Mesenchymal stem cell (in vitro differentiated cells and primary cell): Measurements from ENCODE around the gene SBNO1.

ENCODE experiments used
- DNase-seq: peaks from one replicate; pipeline ENCODE4 v3.0.0-alpha.2; 2013
- H2AFZ ChIP-seq: one replicate; pipeline ENCODE4 v1.6.1; 2013; ENCODE audit warnings: low read depth, mild to moderate bottlenecking, control low read depth, inconsistent platforms, low read length, moderate library complexity
- H2AK5ac ChIP-seq: 2 replicates; pipeline ENCODE4 v1.6.1; 2013; ENCODE audit warnings: low read length, moderate library complexity, mild to moderate bottlenecking, inconsistent platforms; ENCODE audit not compliant: severe bottlenecking
- H2BK120ac ChIP-seq: one replicate; pipeline ENCODE4 v1.6.1; 2013; ENCODE audit warnings: low read depth, mild to moderate bottlenecking, inconsistent platforms, low read length, moderate library complexity
- H2BK12ac ChIP-seq, 2 experiments: one replicate each; pipeline ENCODE4 v1.6.1; 2013; ENCODE audit warnings: inconsistent platforms in 2 of 2, low read length in 2 of 2, mild to moderate bottlenecking in 2 of 2, moderate library complexity in 2 of 2, control low read depth in 1 of 2
- H2BK15ac ChIP-seq: one replicate; pipeline ENCODE4 v1.6.1; 2013; ENCODE audit warnings: mild to moderate bottlenecking, low read depth, inconsistent platforms; ENCODE audit not compliant: poor library complexity, severe bottlenecking
- H2BK5ac ChIP-seq: 2 replicates; pipeline ENCODE4 v1.6.1; 2013; ENCODE audit warnings: low read depth, mild to moderate bottlenecking, low read length, control low read depth, inconsistent platforms; ENCODE audit not compliant: poor library complexity, severe bottlenecking
- H3K14ac ChIP-seq, 2 experiments: one replicate each; pipeline ENCODE4 v1.6.1; 2013; ENCODE audit warnings: inconsistent platforms in 2 of 2, low read length in 2 of 2, control low read depth in 1 of 2, mild to moderate bottlenecking in 1 of 2, moderate library complexity in 1 of 2
- H3K18ac ChIP-seq, 2 experiments: one replicate each; pipeline ENCODE4 v1.6.1; 2013; ENCODE audit warnings: inconsistent platforms in 2 of 2, low read length in 2 of 2, control low read depth in 1 of 2, low read depth in 1 of 2, mild to moderate bottlenecking in 1 of 2
- H3K23ac ChIP-seq, 2 experiments: one replicate each; pipeline ENCODE4 v1.6.1; 2013; ENCODE audit warnings: inconsistent platforms in 2 of 2, low read length in 2 of 2, mild to moderate bottlenecking in 2 of 2, moderate library complexity in 2 of 2, control low read depth in 1 of 2
- H3K27ac ChIP-seq: 2 replicates; pipeline ENCODE4 v1.5.1; 2013; ENCODE audit warnings: mild to moderate bottlenecking, moderate library complexity, low read length, control low read depth, inconsistent platforms; ENCODE audit not compliant: poor library complexity, severe bottlenecking
- H3K27me3 ChIP-seq, 2 experiments: 2 replicates each; pipeline versions ENCODE4 v1.6.1 to v1.7.0; 2013; ENCODE audit warnings: low read length in 2 of 2, mild to moderate bottlenecking in 2 of 2, moderate library complexity in 2 of 2, control low read depth in 1 of 2, inconsistent platforms in 1 of 2; ENCODE audit not compliant: control insufficient read depth in 1 of 2, insufficient read depth in 1 of 2
- H3K36me3 ChIP-seq, 2 experiments: 2 replicates each; pipeline versions ENCODE4 v1.6.1 to v1.7.0; 2013; ENCODE audit warnings: low read length in 2 of 2, control low read depth in 1 of 2, inconsistent platforms in 1 of 2, low read depth in 1 of 2, mild to moderate bottlenecking in 1 of 2; ENCODE audit not compliant: insufficient read depth in 2 of 2, control insufficient read depth in 1 of 2
- H3K4ac ChIP-seq, 2 experiments: one replicate each; pipeline ENCODE4 v1.6.1; 2013; ENCODE audit warnings: inconsistent platforms in 2 of 2, low read length in 2 of 2, mild to moderate bottlenecking in 2 of 2, moderate library complexity in 2 of 2, control low read depth in 1 of 2, low read depth in 1 of 2
- H3K4me1 ChIP-seq: 2 replicates; pipeline ENCODE4 v1.6.1; 2013; ENCODE audit warnings: low read depth, low read length, control low read depth; ENCODE audit not compliant: control insufficient read depth, insufficient read depth
- H3K4me2 ChIP-seq: 2 replicates; pipeline ENCODE4 v1.6.1; 2013; ENCODE audit warnings: low read length, mild to moderate bottlenecking, inconsistent platforms; ENCODE audit not compliant: poor library complexity, severe bottlenecking
- H3K4me3 ChIP-seq, 2 experiments: 2 replicates each; pipeline versions ENCODE4 v1.5.1 to v1.7.0; 2013; ENCODE audit warnings: low read length in 2 of 2, mild to moderate bottlenecking in 2 of 2, control low read depth in 1 of 2, low read depth in 1 of 2; ENCODE audit not compliant: insufficient read depth in 1 of 2
- H3K79me1 ChIP-seq: replicated peaks from 2 replicates; pipeline ENCODE4 v1.6.1; 2013; ENCODE audit warnings: mild to moderate bottlenecking, control low read depth, low read length, inconsistent platforms; ENCODE audit not compliant: poor library complexity, severe bottlenecking
- H3K9ac ChIP-seq: 2 replicates; pipeline ENCODE4 v1.7.0; 2013; ENCODE audit warnings: mild to moderate bottlenecking, low read length, moderate library complexity
- H3K9me3 ChIP-seq: 2 replicates; pipeline ENCODE4 v1.7.0; 2013; ENCODE audit warnings: mild to moderate bottlenecking, low read length; ENCODE audit not compliant: control insufficient read depth
- H4K8ac ChIP-seq: one replicate; pipeline ENCODE4 v1.6.1; 2013; ENCODE audit warnings: inconsistent platforms, mild to moderate bottlenecking, low read length, moderate library complexity
- H4K91ac ChIP-seq: one replicate; pipeline ENCODE4 v1.6.1; 2013; ENCODE audit warnings: mild to moderate bottlenecking, low read length, inconsistent platforms
- WGBS: methylation state at CpG from one replicate; pipeline ENCODE4 v1.1.7; 2013; ENCODE audit warnings: mixed read lengths; 5-methylcytosine and 5-hydroxymethylcytosine counted together

SBNO1 gene

DNA sequence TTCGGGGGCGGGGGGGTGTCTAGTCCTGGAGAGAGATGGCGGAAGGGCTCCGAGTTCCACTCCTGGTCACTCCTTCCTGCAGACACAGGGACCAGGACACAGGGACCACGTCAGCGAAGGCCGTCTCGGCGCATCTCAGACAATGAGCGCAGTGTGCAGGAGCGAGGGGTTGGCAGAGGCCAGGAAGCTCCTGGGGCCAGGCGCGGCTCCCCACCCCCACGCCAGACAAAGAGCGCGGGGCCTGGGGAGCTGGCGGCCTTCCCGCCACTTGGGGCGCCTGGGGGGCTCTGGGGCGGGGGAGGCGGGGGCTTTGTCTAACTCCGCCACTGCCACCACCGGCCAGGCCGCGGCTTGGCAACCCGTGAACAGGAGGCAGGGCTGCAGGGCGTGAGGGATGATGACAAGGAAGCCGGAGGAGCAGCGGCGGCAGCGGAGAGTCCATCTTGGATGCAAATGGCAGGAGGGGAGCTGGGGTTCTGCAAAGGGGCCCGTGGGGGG lies 95.2 kb downstream of the SBNO1 start:
- H2AFZ ChIP-seq = no peak overlapping the region
- H2BK15ac ChIP-seq = no peak overlapping the region
- H3K14ac ChIP-seq = peak overlapping the region in 1 of 2 experiments; percentile 91
- peaks cover 18 to 49% of the 10 kb centered on the region in 2 experiments for H3K36me3 ChIP-seq
- peak overlapping the region; percentile 99 for H3K9ac ChIP-seq
- H4K91ac ChIP-seq = peak overlapping the region; percentile 98
- no peaks in the 10 kb centered on the region for H3K9me3 ChIP-seq
- no peak overlapping the region for H3K23ac ChIP-seq
- peak overlapping the region; percentile 83 for H3K4me2 ChIP-seq
- peak overlapping the region; percentile 8 to 38 for H2BK12ac ChIP-seq
- peaks cover 28% of the 10 kb centered on the region for H3K4me1 ChIP-seq
- DNase-seq = peak; percentile 81
- peak overlapping the region; percentile 93 to 99 for H3K4ac ChIP-seq
- H2BK5ac ChIP-seq = no peak overlapping the region
- H3K18ac ChIP-seq = peak overlapping the region; percentile 94 to 97
- H2BK120ac ChIP-seq = peak overlapping the region; percentile 95
- peak overlapping the region; percentile 81 for H3K27ac ChIP-seq
- H2AK5ac ChIP-seq = peak overlapping the region; percentile 66
- WGBS = 6% methylated on average over 31 of the region's 32 CpGs
- H3K79me1 ChIP-seq = peaks cover 7% of the 10 kb centered on the region
- peak overlapping the region; percentile 98 for H4K8ac ChIP-seq
- peak overlapping the region; percentile 86 to 95 for H3K4me3 ChIP-seq
- no peaks in the 10 kb centered on the region for H3K27me3 ChIP-seq

DNA sequence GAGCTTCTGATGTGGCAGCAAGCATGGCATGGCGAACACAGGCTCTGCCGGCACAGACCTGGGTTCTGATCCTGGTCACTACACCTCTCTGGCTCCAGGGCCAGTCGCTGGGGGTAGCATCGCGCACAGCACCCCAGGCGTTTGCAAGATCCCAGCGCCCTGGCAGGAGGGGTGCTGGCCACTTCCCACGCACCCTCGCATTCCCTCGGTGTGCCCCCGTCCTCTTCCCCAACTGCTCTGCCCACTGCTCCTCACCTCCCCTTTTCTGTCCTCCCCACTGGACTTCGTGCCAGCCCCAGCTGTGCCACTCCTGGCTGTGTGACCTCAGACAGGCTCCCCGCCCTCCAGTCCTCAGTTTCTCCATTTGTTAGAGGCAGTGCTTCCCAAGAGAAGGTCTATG lies 95.8 kb downstream of the SBNO1 start:
- Histone ChIP-seq H3K4me1 (peaks cover 28% of the 10 kb centered on the region), H3K14ac (peak overlapping the region in 1 of 2 experiments; percentile 77), H3K79me1 (peaks cover 8% of the 10 kb centered on the region), H2BK12ac (peak overlapping the region in 1 of 2 experiments; percentile 55), H4K8ac (peak overlapping the region; percentile 58), H3K9ac (peak overlapping the region; percentile 68), H2AK5ac (peak overlapping the region; percentile 66), H3K27me3 (no peaks in the 10 kb centered on the region), H2BK15ac (peak overlapping the region; percentile 12), H3K27ac (peak overlapping the region; percentile 38), H3K36me3 (peaks cover 22 to 52% of the 10 kb centered on the region in 2 experiments), H2BK120ac (peak overlapping the region; percentile 95), H2BK5ac (no peak overlapping the region), H3K4me3 (peak overlapping the region in 1 of 2 experiments; percentile 70), H3K23ac (no peak overlapping the region), H2AFZ (no peak overlapping the region), H4K91ac (peak overlapping the region; percentile 65), H3K9me3 (no peaks in the 10 kb centered on the region), H3K4ac (peak overlapping the region; percentile 32 to 97), H3K18ac (peak overlapping the region; percentile 61 to 63), H3K4me2 (no peak overlapping the region)
- DNase-seq = no peak
- WGBS = 95% methylated on average over 13 of the region's 13 CpGs

DNA sequence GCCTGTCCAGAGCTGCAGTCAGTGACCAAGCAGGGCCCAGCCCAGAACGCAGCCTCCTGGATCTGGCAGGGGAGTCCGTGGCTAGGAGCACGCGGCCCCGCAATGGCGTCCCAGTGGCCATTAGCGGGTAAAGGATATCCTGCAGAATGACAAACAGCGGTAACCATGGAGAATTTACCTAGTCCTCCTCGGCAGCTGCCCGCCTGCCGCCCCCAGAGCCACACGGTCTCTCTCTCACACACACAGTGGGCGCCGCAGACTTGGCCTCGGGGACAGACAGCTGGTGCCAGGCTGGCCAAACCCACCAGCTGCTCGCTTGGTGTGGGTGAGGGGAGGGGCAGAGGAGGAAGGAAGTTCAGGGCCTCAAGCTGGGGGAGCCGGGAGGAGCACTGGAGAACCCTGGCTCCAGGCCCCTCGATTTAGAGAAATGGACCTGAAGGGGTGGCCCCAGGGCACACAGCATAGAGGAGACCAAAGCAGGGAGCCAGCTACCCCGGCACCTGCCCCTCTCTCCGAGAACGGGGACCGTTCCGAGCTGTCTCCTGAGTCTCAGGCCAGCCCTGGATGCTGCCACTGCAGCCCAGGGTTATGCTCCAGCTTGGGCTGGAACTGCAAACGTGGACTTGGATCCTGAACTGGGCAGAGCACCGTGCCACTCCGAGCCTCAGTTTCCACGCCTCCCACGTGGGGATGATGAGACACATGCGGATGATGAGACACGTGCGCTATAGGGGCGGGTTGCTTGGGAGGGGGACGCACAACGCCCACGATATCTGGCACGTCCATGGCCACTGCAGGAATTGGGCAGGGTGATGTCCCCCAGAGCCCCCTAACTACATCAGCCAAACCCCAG lies 96.4 kb downstream of the SBNO1 start:
- Histone ChIP-seq H3K14ac (no peak overlapping the region), H3K27ac (no peak overlapping the region), H2BK15ac (no peak overlapping the region), H2AFZ (no peak overlapping the region), H2BK5ac (no peak overlapping the region), H4K8ac (peak overlapping the region; percentile 58), H3K23ac (no peak overlapping the region), H3K4me1 (peaks cover 30% of the 10 kb centered on the region), H3K27me3 (no peaks in the 10 kb centered on the region), H2BK12ac (peak overlapping the region in 1 of 2 experiments; percentile 15), H3K9ac (peak overlapping the region; percentile 68), H2AK5ac (no peak overlapping the region), H3K18ac (no peak overlapping the region), H3K36me3 (peaks cover 28 to 59% of the 10 kb centered on the region in 2 experiments), H4K91ac (peak overlapping the region; percentile 65), H3K9me3 (no peaks in the 10 kb centered on the region), H2BK120ac (no peak overlapping the region), H3K4ac (peak overlapping the region in 1 of 2 experiments; percentile 97), H3K79me1 (peaks cover 9% of the 10 kb centered on the region), H3K4me3 (peak overlapping the region in 1 of 2 experiments; percentile 70), H3K4me2 (no peak overlapping the region)
- no peak for DNase-seq
- WGBS = 97% methylated on average over 36 of the region's 36 CpGs

DNA sequence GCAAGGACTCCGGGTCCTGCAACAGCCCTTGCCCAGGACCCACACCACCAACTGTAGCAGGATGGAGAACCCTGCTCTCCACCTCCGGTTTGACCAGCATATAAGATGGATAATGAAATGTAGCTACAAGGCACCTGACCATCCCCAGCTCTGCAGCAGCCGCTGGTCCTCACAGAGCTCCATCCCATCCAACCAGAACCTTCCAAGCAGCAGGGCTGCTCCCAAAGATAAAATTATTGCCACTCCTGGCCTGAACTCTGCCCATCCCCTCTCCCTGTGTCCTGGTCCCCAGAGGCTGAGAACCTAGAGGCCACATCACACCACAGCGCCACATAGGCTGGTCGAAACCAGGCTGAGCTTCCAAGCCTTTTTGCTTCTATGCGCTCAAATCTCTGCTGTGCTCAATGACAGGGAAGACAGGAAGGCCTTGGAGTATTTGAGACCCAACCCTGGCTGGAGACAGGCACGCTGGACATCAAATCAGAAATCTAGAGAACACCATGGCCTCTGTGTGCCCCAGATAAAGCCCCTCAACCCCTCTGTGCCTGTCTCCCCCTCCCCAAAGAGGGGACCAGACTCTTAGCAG lies 97.2 kb downstream of the SBNO1 start:
- no peak overlapping the region for H3K14ac ChIP-seq
- peaks cover 34 to 64% of the 10 kb centered on the region in 2 experiments for H3K36me3 ChIP-seq
- H3K4me1 ChIP-seq = peaks cover 28% of the 10 kb centered on the region
- no peaks in the 10 kb centered on the region for H3K27me3 ChIP-seq
- no peak overlapping the region for H2BK12ac ChIP-seq
- no peak overlapping the region for H2BK120ac ChIP-seq
- WGBS = 97% methylated on average over 6 of the region's 7 CpGs
- H4K8ac ChIP-seq = no peak overlapping the region
- no peak overlapping the region for H3K18ac ChIP-seq
- no peak overlapping the region for H3K4ac ChIP-seq
- no peak overlapping the region for H3K9ac ChIP-seq
- H2BK5ac ChIP-seq = no peak overlapping the region
- no peaks in the 10 kb centered on the region for H3K9me3 ChIP-seq
- peaks cover 12% of the 10 kb centered on the region for H3K79me1 ChIP-seq
- no peak overlapping the region for H2AK5ac ChIP-seq
- H4K91ac ChIP-seq = no peak overlapping the region
- no peak overlapping the region for H2AFZ ChIP-seq
- H3K4me3 ChIP-seq = no peak overlapping the region
- no peak overlapping the region for H3K27ac ChIP-seq
- no peak for DNase-seq
- H3K23ac ChIP-seq = no peak overlapping the region
- H3K4me2 ChIP-seq = no peak overlapping the region
- H2BK15ac ChIP-seq = no peak overlapping the region
